GM03348 (cell line): ENCODE measurements around the gene LHX5.

Source experiments
- DNase-seq: peaks from one replicate; pipeline ENCODE4 v3.0.0; 2012; ENCODE audit warnings: low spot score

The LHX5 gene

DNA sequence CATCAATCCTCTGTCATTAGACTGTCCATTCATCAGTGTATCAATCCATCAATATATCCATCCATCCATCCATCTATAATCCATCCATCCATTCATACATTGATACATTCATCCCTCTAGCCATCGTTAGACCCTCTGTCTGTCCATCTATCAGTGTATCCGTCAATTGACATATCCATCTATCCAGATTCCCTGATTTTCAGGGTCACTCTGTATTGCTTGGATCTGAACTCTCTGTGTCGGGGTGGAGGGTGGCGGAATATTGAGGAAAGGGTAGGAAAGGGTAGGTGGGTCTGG is 32.4 kb downstream of the LHX5 start:
- DNase-seq = no peak

DNA sequence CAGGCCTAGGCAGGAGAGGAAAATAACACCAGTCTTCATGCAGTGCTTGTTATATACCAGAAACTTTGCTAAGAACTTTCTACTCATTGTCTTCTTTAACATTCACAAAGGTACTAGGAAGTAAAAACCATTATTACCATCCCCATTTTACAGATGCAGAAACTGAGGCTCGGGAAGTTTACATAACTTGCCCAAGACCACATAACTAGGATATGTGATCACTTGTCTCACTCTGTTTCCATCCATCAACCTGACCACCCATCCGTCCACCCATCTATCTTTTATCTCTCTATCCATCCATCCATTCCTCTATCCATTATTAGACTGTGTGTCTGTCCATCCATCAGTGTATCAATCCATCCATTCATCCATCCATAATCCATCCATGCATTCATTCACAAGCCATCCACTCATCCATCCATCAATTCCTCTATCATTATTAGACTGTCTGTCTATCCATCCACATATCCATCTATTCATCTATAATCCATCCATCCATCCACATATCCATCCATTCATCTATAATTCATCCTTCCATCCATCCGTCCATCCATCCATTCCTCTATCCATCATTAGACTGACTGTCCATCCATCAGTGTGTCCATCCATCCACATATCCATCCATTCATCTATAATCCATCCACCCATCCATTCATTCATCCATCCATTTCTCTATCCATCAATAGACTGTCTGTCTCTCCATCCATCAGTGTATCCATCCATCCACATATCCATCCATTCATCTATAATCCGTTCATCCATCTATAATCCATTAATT is 33.0 kb downstream of the LHX5 start:
- no peak for DNase-seq

DNA sequence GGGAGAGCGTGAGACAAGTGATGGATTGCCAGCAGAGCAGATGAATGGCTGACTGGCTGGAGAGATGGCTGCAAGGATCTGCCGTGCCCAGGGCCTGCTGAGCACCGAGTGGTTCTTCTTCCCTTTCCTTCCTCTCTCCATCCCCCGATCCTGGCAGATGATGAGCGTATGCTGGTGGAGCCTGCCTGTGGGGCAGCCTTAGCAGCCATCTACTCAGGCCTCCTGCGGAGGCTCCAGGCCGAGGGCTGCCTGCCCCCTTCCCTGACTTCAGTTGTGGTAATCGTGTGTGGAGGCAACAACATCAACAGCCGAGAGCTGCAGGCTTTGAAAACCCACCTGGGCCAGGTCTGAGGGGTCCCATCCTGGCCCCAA is 34.0 kb downstream of the LHX5 start:
- no peak for DNase-seq

DNA sequence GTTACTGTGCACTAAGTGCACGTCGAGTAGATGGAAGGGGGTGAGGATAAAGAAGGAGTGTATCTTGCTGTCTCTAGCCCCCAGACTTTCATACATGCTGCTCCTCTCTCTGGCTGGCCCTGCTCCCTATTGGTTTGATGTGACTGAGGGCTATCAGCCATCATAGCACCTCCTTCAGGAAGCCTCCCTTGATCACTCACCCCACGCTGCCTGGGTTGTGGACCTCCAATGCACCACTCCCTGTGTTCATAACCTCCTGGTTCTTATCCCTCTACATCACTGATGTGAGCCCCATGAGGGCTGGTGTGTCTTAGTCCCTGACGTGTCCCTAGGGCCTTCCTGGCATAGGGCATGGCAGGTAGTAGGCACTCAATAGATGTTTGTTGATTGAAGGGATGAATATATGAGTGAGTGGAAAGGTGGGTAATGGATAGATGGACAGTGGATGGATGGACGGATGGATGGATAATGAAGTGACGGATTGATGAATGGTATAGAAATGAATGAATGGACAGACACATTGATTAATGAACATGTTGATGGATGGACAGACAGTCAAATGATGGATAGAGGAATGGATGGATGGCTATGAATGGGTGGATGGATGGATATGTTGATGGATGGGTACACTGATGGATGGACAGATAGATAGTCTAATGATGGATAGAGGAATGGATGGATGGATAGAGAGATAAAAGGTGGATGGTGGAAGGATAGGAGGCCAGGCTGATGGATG is 34.5 kb downstream of the LHX5 start:
- DNase-seq = no peak

DNA sequence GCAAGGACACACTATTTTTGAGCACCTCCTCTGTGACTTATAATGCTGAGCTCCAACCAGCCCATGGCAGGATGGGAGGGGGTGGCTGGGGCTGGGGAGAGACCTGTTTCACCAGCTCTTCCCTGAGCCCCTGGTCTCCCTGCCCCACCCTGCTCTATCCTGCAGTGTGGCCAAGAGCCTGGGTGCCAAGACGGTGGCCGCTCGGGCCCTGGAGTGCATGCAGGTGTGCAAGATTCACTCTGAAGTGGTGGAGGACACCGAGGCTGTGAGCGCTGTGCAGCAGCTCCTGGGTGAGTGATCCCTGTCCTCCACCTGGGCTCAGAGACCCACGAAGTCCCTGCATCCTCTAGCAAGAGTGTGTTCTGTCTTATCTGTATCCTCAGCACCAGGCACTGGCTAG is 35.1 kb downstream of the LHX5 start:
- no peak for DNase-seq

DNA sequence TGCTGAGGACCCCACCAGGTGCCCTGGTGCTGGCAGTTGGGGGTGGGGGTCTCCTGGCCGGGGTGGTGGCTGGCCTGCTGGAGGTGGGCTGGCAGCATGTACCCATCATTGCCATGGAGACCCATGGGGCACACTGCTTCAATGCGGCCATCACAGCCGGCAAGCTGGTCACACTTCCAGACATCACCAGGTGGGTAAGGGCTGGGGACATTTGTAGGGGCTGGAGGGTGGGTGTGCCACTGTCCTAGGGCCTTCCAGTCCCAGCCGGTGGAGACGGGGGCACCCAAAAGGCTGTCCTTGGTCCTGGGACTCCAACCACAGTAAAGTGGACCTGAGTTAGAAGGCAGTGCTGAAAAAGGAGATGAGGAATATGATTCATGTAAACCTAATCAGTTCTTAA is 36.3 kb downstream of the LHX5 start:
- DNase-seq = no peak

DNA sequence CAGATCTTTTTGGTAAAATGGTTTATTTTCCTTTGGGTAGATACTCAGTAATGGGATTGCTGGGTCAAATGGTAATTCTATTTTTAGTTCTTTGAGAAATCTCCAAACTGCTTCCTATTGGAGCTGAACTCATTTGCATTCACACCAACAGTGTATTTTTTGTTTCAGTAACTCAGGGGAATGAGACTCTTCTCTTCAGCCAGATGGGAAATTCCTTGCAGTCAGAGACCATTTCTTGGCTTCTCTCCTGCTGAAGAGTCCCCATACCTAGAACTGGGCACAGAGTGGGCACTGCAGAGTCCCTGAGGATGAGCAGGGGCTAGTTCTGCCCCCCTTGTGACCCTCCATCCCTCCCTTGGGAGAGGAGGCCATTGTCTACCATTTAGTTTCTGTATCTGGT is 38.7 kb downstream of the LHX5 start:
- DNase-seq = no peak

DNA sequence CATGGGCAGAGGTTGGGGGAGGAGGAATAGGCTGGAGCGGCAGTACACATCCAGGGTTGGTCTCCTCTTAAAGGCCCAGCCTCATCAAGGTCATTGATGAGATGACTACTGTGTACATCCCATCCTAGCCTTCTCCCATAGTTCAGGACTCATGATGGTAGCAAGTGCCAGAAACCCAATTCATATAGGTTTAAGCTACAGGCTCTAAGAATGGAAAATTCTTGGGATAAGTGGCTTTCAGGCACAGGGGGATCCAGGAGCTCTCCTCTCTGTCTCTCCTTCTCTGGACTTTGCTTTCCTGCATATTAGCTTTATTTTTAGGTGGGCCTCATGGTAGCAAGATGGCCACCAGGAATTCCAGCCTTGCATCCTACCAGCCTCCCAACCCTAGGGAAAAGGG is 43.2 kb downstream of the LHX5 start:
- DNase-seq = no peak

DNA sequence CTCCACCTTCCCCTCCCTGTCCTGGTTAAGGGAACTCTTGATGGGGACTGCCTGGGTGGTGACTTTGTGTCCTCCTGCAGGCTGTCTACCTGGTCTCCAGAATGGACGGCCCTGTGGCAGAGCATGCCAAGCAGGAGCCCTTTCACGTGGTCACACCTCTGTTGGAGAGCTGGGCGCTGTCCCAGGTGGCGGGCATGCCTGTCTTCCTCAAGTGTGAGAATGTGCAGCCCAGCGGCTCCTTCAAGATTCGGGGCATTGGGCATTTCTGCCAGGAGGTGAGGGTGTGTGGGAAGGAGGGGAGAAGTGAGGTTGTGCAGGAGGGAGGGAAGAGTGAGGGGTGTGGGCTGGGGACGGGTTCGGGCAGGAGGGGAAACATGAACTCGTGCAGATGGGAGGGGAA is 43.8 kb downstream of the LHX5 start:
- DNase-seq = no peak

DNA sequence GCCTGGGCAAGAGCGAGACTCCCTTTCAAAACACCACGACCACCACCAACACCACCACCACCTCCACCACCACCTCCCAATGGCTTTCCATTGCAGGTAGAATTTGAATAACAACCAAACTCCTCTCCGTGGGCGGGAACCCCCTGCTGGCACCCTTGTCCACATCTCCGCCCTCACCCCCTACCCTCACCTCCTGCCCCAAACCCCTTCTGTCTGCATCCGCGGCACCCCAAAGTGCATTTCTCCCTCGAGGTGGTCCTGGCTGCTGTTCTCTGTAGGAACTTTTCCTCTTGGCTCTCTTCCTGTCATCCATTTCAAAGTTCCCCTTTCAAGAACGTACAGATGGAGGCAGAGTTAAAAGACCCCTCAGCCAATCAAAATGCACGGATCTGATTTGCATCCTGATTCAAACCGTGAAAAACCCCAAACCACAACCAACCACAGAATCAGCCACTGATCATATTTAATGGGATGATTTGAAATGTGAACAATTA is 45.7 kb downstream of the LHX5 start:
- no peak for DNase-seq

DNA sequence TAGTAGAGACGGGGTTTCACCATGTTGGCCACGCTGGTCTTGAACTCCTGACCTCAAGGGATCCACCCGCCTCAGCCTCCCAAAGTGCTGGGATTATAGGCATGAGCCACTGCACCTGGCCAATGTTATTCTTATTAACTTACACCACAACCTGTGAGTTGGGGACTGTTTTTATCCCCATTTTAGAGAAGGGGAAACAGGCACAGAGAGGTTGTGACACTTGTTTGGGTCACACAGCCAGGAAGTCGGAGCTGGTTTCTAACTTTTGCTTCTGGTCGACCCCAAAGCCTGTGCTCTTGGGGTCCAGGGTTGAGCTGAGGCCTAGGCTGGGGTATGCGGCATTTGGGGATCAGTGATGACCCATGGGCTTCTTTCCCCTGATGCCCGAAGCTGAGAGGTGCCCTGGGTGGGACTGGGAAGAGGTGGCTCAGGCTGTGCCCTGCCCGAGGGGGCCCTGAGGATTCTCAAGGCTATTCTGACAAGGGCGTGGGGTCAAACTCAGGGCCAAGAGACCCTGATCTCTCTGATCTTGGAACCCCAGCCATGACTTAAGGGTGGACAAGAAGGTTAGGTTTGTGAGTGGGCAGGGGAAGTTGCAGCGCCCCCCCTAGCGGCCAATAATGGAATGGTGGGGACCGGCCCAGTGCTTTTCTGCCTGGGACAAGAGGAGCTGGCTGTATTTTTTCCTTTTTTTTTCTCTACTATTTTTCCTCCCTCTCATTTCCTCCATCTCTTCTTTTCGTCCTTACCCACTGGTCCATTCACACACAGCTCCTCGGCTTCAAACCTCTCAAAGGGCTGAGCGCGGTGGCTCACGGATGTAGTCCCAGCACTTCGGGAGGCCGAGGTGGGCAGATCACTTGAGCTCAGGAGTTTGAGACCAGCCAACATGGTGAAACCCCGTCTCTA is 46.5 kb downstream of the LHX5 start:
- peak; percentile 78 for DNase-seq

DNA sequence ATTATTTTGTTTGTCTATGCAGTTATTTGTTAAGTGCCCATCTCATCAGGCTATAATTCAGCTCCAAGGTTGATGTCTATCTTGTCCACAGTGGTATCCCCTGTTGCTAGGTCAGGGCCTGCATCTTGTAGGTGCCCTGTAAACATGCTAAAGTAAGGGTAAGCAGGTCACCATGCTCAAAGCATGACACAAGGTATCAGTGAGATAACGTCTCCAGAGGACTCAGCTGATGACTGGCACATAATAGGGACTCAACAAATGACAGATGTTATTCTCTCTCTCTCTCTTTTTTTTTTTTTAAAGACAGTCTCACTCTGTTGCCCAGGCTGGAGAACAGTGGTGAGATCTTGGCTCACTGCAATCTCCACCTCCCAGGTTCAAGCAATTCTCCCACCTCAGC is 47.2 kb downstream of the LHX5 start:
- no peak for DNase-seq

DNA sequence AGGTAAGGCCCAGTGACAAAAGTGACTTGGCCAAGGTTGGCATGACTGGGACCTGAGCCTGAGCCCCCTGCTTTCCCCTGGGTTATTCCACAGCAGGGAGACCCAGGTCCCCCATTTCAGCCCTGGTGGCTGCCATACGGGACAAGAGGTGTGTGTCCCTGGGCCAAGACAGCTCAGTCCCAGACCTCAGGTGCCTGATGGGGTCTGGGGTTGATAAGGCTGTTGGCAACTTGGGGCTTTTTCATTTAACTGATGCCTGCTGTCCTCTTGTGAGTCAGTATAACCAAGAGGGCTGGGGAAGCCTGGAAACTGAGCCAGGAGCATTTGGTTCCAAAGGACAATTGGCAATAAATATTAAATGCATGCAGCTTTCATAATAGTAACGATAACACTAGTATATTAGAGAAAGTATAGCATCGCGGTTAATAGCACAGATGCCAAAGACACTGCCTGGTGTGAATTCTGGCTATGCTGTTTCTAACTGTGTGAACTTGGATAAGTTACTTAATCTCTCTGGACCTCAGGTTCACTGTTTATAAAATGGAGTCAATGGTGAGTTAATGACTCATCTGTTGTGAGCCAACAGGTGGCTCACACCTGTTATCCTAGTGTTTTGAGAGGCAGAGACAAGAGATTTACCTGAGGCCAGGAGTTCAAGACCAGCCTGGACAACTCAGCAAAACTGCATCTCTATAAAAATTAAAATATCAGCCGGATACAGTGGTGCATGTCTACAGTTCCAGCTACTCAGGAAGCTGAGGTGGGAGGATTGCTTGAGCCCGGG is 48.6 kb downstream of the LHX5 start:
- no peak for DNase-seq

DNA sequence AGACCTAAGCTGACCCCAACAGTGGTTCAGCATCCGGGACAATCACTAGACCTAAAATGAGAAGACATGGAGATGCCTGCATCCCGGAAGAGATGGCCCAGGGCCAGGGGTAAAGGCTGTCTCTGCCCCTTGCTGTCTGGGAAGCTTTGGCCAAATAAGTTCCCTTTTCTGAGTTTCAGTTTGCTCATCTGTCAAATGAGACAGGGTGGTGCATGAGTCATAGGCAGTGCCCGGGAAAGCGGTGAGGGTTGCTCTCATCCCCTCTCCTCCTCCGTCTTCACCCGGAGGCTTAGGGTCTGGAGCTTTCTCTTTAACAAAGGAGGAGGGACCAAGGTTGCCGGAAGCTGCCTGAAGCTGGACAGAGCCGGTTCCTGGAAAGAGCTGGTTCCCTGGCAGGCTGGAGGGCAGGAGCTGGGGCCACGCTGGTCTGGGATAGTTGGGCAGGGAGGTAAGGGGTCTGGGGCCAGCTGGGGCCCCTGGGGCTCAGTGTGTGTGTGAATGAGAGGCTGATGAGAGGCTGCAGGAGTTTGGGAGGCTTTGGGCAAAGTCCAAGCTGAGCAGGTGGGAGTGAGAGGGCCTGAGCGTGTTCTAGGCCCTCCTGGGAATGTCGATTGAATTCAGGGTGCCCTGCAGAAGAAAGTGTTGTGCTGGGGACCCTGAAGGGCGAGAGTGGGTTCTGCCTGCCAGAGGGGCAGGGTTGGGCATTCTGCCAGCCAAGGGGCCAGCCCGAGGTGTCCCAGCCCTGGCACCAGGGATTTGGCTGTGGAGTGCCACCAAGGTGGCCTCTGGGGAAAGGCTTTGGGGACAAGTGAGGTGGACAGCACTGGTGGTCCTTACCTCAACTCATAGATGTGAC is 49.4 kb downstream of the LHX5 start, which contains the start of gene SDSL:
Gene SDSL, plus strand, starts transcription at position 351 of the 856 bp plus-strand sequence. CDS start 5,603 bp downstream, outside the sequence.
- peak; percentile 87 for DNase-seq

DNA sequence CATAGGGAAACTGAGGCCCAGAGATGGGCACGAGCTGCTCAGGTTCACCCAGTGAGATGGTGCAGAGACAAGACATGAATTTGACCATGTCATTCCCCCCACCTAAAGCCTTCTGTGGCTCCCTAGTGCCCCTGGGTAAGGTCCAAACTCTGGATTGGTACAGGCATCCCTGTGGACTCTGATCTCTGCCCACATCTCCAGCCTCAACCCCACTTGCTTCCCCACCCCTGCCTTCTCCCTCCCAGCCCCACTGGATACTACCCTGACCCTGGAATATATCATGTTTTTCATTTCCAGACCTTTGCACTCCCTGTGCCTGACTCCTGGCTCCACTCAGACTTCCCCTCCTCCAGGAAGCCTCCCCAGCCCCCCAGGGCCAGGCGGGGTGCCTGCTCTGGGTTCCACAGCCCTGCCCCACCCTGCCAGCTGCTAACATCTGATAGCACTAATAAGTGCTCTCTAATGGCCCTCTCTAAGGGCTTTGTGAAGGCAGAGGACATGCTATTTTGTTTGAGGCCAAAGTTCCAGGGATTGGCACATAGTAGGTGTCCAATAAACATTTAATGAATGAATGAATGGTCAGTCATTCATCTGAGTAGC is 50.6 kb downstream of the LHX5 start:
- DNase-seq = no peak

DNA sequence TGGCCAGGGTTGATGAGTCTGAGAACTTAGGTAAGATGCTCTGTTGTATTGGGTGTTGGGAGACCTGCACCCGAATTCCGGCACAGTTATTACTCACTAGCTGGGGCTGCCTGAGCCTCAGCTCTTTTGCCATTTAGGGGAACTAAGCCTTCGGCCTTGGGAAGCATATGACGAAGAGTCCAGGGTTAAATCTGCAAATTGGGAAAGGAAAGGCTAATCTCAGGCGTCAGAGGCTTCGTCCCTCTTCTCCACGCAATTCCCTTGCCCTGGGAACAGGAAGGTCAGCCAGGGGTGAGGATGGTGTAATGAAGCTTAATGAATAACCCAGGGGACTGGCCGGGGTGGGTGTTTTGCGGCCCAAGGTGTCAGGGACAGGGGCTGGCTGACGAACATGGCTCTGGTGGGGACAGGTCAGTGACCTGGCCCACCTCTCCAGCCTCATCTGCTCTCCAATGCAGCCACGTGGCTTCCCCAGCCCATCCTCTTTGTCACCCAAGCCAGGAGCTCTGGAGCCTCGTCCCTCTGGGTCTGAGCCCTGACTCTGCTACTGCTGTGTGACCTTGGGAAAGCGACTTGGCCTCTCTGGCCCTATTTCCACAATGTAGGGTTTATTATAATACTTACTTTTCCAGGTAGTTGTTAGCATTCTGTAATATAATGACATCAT is 53.3 kb downstream of the LHX5 start:
- no peak for DNase-seq

DNA sequence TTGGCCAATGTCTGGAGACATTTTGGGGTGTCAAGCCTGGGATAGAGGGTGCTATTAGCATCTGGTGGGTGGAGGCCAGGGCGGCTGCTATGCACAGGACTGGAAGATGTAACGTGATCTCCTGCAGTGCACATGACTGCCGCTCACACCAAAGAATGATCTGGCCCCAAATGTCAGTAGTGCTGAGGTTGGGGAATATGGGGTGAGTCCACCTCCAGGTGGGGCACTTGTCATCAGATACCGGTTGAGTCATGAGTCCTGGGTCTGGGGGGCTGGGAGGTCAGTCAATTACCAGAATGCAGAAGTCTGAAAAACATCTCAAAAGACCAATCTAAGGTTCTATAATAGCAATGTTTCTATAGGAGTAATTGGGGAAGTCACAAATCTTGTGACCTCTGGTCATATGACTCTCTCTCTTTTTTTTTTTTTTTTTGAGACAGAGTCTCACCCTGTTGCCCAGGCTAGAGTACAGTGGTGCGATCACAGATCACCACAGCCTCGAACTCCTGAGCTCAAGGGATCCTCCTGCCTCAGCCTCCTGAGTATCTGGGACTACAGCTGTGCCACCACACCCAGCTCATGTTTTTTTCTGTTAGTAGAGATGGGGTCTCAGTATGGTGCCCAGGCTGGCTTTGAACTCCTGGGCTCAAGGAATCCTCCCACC is 55.4 kb downstream of the LHX5 start:
- DNase-seq = no peak

DNA sequence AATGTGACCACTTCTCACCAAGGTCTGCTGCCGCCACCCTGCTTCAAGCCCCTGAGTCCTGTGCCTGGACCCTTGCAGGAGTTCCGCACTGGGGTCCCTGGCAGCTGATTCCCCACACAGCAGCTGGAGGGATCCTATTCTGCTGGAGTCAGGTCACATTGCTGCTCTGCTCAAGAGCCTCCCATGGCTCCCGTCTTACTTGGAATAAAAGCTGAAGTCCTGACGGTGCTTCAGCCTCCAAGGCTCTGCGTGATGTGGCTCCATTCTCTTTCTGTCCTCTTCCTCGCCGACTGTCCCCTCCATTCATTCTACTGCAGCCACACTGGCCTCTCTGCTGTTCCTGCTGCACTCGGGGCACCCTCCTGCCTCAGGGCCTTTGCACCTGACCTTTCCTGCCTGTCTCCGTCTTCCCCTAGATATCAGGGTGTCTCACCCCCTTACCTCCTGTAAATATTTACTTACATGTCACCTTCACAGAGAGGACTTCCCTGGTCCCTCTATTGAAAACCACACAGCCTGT is 57.1 kb downstream of the LHX5 start:
- DNase-seq = no peak

DNA sequence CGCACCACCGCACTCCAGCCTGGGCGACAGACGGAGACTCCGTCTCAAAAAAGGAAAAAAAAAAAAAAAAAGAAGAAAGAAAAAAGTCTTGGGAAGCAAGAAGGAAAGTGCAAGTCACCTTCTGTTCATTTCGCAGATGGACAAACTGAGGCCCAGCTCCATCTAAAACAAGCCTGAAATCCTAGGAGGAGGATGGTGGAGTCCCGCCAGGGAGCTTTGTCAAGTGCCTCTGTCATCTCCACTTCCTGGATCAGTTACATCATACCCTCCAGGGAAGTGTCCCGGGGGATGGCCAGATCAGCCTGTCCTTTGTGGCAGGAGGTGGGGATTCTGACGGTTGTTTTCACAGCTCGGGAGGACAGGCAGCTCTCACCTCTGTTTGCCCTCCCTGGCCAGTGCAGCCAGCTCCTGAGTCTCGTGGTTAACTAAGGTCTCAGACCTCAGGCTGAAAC is 58.2 kb downstream of the LHX5 start:
- no peak for DNase-seq
